ENCODE results near the gene SLC44A4. TPM values are rescaled to one million over a fixed set of nuclear protein-coding genes. Genes with fewer than 3 reads are reported as not detected.
"Not testable (repeated sequence)": the region's sequence is repeated elsewhere in the genome, so short reads cannot be mapped to it uniquely, and the experiment has no call there.

Gene SLC44A4
- total RNA-seq, 1 donor from 2014 or later: 17.5 TPM

GRCh38 chr6:31827286-31828079 is 51.3 kb downstream of the SLC44A4 start, which contains the start of gene HSPA1B:
HSPA1B (plus strand) TSS chr6:31827738; CDS start chr6:31827951, 213 bp downstream.
- Mint-ChIP-seq H3K9me3 (ENCODE audit: low read depth) (no peaks in the 10 kb centered on the region), H3K4me1 (ENCODE audit: low read depth) (peaks cover 39% of the 10 kb centered on the region), H3K36me3 (ENCODE audit: insufficient read depth) (no peaks in the 10 kb centered on the region), H3K4me3 (ENCODE audit: low read depth) (peak within 1 kb of the TSS; percentile 91), H3K27ac (peak within 1 kb of the TSS; percentile 97), H3K27me3 (no peaks in the 10 kb centered on the region)
- DNase-seq (ENCODE audit: low spot score, unreplicated experiment): peak; percentile 94
- TF ChIP-seq CTCF (IDR thresholded peaks at IDR 0.05; ENCODE audit: unreplicated experiment): no peak

DNA sequence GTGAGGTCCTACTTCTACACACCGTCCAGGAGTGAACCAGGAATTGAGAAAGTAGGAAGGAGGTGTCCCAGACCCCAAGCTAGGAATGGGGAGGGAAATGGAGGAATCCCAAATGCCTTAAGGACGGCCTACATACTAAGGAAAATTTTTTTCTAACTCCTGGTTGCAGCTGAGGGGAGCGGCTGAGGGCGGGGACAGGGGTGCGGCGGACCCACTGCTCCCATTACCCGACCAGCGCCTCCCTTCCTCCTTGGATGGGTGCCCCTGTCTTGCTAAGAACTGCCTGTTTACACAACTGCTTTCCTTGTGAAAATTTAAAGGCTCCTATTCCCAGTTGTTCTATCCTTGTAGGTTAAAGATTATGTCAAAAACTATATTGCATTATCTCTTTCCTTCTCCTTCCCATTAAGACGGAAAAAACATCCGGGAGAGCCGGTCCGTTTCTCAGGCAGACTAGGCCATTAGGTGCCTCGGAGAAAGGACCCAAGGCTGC is 52.0 kb downstream of the SLC44A4 start:
- peak overlapping the region; percentile 97 for H3K27ac Mint-ChIP-seq
- TF ChIP-seq CTCF (IDR thresholded peaks at IDR 0.05; ENCODE audit: unreplicated experiment): no peak
- peaks cover 44% of the 10 kb centered on the region for H3K4me1 Mint-ChIP-seq (ENCODE audit: low read depth)
- no peaks in the 10 kb centered on the region for H3K9me3 Mint-ChIP-seq (ENCODE audit: low read depth)
- no peaks in the 10 kb centered on the region for H3K27me3 Mint-ChIP-seq
- no peaks in the 10 kb centered on the region for H3K36me3 Mint-ChIP-seq (ENCODE audit: insufficient read depth)
- peak overlapping the region; percentile 91 for H3K4me3 Mint-ChIP-seq (ENCODE audit: low read depth)
- no peak for DNase-seq (ENCODE audit: low spot score, unreplicated experiment)

- H3K9me3 Mint-ChIP-seq (ENCODE audit: low read depth): no peaks in the 10 kb centered on the region
- H3K36me3 Mint-ChIP-seq (ENCODE audit: insufficient read depth): no peaks in the 10 kb centered on the region
- H3K4me3 Mint-ChIP-seq (ENCODE audit: low read depth): peak overlapping the region; percentile 48
- H3K27me3 Mint-ChIP-seq: no peaks in the 10 kb centered on the region
- TF ChIP-seq CTCF (IDR thresholded peaks at IDR 0.05; ENCODE audit: unreplicated experiment): no peak
- DNase-seq (ENCODE audit: low spot score, unreplicated experiment): no peak
- peaks cover 43% of the 10 kb centered on the region for H3K4me1 Mint-ChIP-seq (ENCODE audit: low read depth)
- H3K27ac Mint-ChIP-seq: peak overlapping the region; percentile 94
Measured at GRCh38 chr6:31825553-31825952, 53.2 kb downstream of the SLC44A4 start.

DNA sequence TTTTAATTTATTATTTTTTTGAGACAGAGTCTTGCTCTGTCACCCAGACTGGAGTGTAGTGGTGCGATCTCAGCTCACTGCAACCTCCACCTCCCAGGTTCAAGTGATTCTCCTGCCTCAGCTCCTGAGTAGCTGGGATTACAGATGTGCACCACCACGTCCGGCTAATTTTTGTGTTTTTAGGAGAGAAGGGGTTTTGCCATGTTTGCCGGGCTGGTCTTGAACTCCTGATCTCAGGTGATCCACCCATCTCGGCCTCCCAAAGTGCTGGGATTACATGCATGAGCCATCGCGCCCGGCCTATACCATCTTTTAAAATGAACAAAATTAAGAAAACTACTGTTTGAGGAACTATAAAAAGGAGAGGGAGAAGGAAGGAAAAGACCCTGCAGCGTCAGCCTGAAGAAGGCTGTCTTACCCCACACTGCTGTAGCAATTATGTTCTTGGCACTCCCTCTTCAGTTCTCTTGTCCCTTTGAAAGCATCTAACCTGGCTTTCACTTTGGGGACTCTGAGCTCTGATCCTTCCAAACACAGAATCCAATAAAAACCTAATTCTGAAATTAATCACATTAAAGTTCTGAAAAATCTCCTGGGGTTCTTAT is 55.1 kb downstream of the SLC44A4 start:
- not testable (repeated sequence) for H3K9me3 Mint-ChIP-seq (ENCODE audit: low read depth); H3K4me3 Mint-ChIP-seq (ENCODE audit: low read depth); DNase-seq (ENCODE audit: low spot score, unreplicated experiment); H3K36me3 Mint-ChIP-seq (ENCODE audit: insufficient read depth); H3K27me3 Mint-ChIP-seq
- peak overlapping the region; percentile 56 for H3K27ac Mint-ChIP-seq
- peaks cover 42% of the 10 kb centered on the region for H3K4me1 Mint-ChIP-seq (ENCODE audit: low read depth)

DNA sequence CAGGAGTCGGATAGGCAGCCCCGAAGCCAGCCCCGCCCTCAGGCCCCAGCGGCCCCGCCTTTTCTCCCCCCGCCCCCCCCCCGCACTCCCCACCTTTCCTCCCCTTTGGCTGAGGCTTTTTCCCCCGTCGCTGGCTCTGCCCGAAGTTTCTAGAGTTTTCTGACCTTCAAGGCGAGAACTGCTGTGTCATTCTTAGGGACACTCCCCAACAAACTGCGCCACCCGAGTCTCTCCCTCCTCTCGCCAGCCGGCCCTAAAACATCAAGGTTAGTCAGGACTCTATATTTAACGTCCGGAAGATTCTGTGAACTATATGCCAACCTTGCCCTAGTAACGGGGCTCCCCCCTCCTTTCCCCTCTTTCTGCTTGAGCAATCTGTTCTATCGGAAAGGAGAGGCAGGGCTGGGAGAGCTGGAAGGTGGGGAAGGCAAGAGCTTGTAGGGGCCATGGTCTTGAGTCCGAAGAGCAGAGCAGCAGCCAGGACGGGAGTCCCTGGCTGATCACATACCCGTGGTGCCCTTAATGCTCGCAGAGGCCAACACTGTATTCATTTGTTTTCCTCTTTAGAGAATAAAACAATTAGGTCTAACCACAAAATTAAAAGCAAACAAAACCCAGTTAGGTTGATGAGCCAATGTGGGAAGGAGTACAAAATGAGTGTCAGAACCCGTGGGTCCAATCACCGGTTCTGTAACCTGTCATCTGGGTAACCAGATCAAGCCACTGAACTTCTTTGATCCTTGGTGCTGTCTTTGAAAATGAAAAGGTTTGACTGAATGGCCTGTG is 56.6 kb downstream of the SLC44A4 start:
- peaks cover 4% of the 10 kb centered on the region for H3K9me3 Mint-ChIP-seq (ENCODE audit: low read depth)
- peaks cover 6% of the 10 kb centered on the region for H3K36me3 Mint-ChIP-seq (ENCODE audit: insufficient read depth)
- H3K4me1 Mint-ChIP-seq (ENCODE audit: low read depth): peaks cover 43% of the 10 kb centered on the region

More for the DNA sequence above, 56.6 kb downstream of the SLC44A4 start:
- Mint-ChIP-seq H3K27ac (peak overlapping the region; percentile 97), H3K4me3 (ENCODE audit: low read depth) (peak overlapping the region; percentile 87), H3K27me3 (no peaks in the 10 kb centered on the region)
- no peak for DNase-seq (ENCODE audit: low spot score, unreplicated experiment)
- TF ChIP-seq CTCF (IDR thresholded peaks at IDR 0.05; ENCODE audit: unreplicated experiment): no peak

Data from progenitor cell of endocrine pancreas (in vitro differentiated cells).